Measurements from ENCODE around the gene MLXIP.

GRCh38 chr12:122117979-122118378, 39.4 kb downstream of the MLXIP start:
- TF ChIP-seq POLR2A (IDR thresholded peaks at IDR 0.05): no peak
- no peak for TF ChIP-seq CTCF (IDR thresholded peaks at IDR 0.05)
